Activated naive CD4-positive, alpha-beta T cell treated with anti-CD3 and anti-CD28 coated beads, Interleukin-2, amount 10 ng/mL, durations not matched to agents 7 days and 5 days (primary cell): Measurements from ENCODE around the gene CEP170B.

ENCODE experiments used
- CTCF ChIA-PET: fragments of 350-600 bp; sonication (Branson Sonifier 250); formaldehyde crosslinking; loops from one replicate; lab custom pipeline; 2021; ENCODE audit warnings: antibody characterized with exemption; lab: Charles Lee
- DNase-seq: peaks from one replicate; pipeline ENCODE4 v3.0.0-alpha.2; 2020
- H3K27ac Mint-ChIP-seq: one replicate; pipeline ENCODE4 v1.8.0; 2021; ENCODE audit warnings: mild to moderate bottlenecking, moderate library complexity, mixed read lengths
- H3K27me3 Mint-ChIP-seq: one replicate; pipeline ENCODE4 v1.8.0; 2021; ENCODE audit warnings: mild to moderate bottlenecking, mixed read lengths
- H3K36me3 Mint-ChIP-seq: one replicate; pipeline ENCODE4 v1.8.0; 2021; ENCODE audit warnings: mixed read lengths
- H3K4me1 Mint-ChIP-seq: one replicate; pipeline ENCODE4 v1.8.0; 2021; ENCODE audit warnings: mixed read lengths
- H3K4me3 Mint-ChIP-seq: one replicate; pipeline ENCODE4 v1.8.0; 2021; ENCODE audit warnings: mild to moderate bottlenecking, moderate library complexity, mixed read lengths
- H3K9me3 Mint-ChIP-seq: one replicate; pipeline ENCODE4 v1.8.0; 2021; ENCODE audit warnings: mixed read lengths

Gene CEP170B

DNA sequence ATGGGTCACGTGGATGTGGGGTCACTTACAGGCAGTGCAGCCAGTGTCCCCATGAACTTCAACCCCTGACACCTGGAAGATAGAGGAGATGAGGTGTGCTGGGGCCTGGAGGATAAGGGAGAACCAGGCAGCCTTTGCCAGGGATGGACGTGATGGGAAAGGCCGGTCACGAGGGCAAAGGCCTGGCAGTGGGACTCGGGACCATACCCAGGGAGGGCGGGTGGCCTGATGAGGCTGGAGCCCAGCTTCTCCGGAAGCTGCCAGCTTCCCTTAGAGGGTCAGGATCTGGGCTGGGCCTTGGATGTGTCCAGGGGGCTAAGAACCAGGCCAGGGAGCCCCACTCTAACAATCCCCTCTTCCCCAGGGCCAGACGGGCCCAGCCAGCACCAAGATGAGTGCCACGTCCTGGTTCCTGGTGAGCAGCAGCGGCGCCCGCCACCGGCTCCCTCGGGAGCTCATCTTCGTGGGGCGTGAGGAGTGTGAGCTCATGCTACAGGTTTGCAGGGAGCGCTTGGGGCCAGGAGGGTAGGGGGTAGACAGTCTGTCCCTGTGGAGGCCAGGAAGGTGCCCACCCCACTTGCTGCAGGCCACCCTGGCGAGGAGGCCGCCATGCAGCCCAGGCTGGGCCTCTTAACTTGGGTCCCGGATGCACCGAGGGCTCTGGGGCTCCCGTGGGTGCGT, 3.1 kb downstream of the CEP170B start:
- DNase-seq, result no peak
- Mint-ChIP-seq H3K9me3 (no peaks in the 10 kb centered on the region), H3K36me3 (no peaks in the 10 kb centered on the region), H3K4me3 (no peak overlapping the region), H3K4me1 (peaks cover 17% of the 10 kb centered on the region), H3K27me3 (peaks cover 33% of the 10 kb centered on the region), H3K27ac (no peak overlapping the region)
- CTCF ChIA-PET, result no interaction called here

DNA sequence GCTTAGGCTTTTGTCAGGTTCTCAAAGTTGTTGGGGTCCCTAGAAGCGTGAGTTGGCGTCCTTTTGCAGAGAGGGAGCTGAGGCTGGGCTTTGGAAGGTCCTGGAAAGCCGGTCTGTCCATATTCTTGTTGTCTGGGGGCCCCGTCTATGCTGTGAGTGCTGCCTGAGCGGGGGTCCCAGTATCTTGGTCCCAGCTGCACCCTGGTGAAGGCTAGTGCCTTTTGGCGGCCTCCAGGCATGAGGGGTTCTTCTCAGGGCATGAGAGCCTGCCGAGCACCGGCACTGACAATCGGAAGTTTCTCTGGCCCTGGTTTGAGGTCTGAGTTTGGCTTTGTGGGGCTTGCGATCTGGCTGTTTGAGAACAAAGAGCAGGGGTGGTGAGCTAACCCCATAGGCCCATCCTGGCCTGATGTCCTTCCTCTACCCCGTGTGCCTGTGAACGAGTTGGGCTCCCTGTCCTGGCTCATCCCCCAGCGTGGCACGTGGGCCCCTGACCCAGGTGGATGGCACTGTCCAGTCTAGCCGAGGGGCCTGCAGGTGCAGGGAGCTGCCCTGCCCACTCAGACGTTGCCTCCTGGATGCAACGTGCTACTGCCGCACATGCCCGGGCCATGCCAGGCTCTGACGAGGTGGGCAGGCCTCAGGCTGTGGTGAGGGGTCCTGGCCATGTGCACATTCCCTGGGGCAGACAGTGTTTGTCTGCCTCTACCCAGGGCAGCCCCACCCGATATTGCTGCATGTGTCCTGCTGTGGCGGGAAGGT, 3.9 kb downstream of the CEP170B start:
- no peak for DNase-seq
- H3K36me3 Mint-ChIP-seq, result no peaks in the 10 kb centered on the region
- peaks cover 33% of the 10 kb centered on the region for H3K27me3 Mint-ChIP-seq
- H3K27ac Mint-ChIP-seq, result no peak overlapping the region
- H3K4me1 Mint-ChIP-seq, result peaks cover 17% of the 10 kb centered on the region
- no peaks in the 10 kb centered on the region for H3K9me3 Mint-ChIP-seq
- H3K4me3 Mint-ChIP-seq, result no peak overlapping the region
- CTCF ChIA-PET, result interaction anchor here (0.8 to 1.3 kb wide), 2 partner anchors 20 to 100 kb away, joined by 3 to 4 read pairs; no protein-coding TSS in a partner anchor

DNA sequence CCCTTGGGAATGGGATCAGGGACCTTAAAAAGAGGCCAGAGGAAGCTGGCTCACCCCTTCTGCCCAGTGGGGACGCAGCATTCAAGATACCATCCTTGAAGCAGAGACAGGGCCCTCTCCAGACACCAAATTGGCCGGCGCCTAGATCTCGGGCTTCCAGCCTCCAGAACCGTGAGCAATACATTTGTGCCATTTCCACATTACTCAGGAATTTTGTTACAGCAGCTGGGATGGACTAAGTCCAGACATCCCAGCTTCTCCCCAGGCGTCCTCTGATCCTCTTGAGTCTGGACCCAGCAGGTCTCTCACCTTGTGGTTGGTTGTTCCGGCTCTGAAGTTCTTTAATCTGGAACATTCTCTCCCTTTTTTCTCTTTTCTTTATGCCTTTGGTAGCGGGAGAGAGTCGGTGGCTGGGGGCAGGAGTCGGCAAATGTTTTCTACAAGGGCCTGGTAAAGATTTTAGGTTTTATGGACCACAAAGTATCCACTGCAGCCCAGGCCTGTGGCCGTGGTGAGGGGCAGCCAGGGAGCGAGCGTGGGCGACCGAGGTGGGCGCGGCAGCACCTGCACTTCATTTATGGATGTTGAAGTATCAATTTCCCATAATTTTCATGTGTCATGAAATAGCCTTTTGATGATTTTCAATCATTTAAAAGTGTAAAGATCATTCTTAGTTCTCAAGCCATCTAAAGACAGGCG, 4.8 kb downstream of the CEP170B start:
- Mint-ChIP-seq H3K9me3 (no peaks in the 10 kb centered on the region), H3K36me3 (no peaks in the 10 kb centered on the region), H3K4me1 (peaks cover 13% of the 10 kb centered on the region), H3K27me3 (peaks cover 33% of the 10 kb centered on the region), H3K4me3 (no peak overlapping the region), H3K27ac (no peak overlapping the region)
- CTCF ChIA-PET, result interaction anchor here (0.8 to 1.3 kb wide), 2 partner anchors 21 to 101 kb away, joined by 3 to 4 read pairs; no protein-coding TSS in a partner anchor
- DNase-seq, result no peak

DNA sequence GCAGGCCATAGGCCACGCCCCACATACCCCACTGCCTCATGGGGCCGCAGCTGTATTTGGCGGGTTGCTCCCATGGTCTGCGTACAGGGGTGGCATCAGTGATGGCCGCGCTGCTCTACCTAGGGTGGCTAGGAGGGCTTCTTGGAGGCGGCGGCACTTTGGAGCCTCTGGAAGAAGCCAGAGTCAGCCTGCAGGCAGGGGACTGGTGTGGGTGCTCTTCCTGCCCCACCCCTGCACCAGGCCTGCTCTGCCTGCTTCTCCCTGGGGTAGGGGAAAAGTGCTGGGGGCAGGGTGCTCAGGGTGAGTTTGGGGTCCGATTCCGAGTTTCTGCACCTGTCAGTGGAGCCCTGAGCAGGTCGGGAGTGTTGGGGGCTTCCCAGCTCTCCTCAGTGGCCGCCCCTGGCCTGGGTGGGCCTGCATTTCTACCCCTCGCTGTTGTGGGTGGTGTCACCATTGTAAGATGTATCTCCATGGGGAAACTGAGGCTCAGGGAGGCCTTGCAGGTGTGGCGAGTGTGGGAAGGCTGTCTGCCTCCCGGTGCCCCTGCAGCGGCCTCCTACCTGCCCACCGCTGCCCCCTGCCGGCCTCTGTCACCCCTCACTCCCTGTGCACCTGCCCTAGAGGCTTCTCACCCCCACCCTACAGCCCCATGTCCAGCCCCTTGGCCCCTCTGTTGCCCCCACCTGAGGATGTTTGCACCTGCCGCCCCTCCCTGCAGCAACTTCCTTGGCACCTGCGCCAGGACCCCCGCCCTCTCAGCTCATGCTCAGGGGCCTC, 5.5 kb downstream of the CEP170B start:
- Mint-ChIP-seq H3K4me3 (no peak overlapping the region), H3K27me3 (peaks cover 32% of the 10 kb centered on the region), H3K27ac (no peak overlapping the region), H3K9me3 (no peaks in the 10 kb centered on the region), H3K36me3 (no peaks in the 10 kb centered on the region), H3K4me1 (peaks cover 13% of the 10 kb centered on the region)
- CTCF ChIA-PET, result interaction anchor here (1.3 kb wide), 1 partner anchor 22 kb away, joined by 3 read pairs; no protein-coding TSS in a partner anchor
- DNase-seq, result peak; percentile 70

DNA sequence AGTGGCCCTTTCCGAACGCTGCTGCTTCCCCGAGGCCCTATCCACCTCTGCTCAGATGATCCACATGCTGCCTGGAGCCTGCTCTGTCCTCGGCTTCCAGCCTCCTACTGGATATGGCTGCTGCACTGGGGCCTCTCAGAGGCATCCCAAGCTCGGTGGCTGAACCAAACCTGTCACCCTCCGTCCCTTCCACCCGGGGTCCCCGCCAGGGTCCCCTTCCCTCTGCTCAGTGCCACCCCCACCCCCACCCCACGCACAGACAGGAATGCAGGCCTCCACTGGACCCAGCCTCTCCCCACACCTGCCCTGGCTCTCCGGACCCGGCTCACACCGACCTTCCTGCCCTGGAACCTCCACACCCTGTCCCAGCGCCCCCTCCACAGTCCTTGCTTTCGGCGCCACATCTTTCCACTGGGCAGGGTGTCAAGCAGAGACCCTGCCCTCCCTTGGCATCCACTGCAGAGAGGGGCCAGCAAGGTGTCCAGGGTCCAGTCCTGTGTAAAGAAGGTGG, 6.1 kb downstream of the CEP170B start:
- CTCF ChIA-PET, result no interaction called here

DNA sequence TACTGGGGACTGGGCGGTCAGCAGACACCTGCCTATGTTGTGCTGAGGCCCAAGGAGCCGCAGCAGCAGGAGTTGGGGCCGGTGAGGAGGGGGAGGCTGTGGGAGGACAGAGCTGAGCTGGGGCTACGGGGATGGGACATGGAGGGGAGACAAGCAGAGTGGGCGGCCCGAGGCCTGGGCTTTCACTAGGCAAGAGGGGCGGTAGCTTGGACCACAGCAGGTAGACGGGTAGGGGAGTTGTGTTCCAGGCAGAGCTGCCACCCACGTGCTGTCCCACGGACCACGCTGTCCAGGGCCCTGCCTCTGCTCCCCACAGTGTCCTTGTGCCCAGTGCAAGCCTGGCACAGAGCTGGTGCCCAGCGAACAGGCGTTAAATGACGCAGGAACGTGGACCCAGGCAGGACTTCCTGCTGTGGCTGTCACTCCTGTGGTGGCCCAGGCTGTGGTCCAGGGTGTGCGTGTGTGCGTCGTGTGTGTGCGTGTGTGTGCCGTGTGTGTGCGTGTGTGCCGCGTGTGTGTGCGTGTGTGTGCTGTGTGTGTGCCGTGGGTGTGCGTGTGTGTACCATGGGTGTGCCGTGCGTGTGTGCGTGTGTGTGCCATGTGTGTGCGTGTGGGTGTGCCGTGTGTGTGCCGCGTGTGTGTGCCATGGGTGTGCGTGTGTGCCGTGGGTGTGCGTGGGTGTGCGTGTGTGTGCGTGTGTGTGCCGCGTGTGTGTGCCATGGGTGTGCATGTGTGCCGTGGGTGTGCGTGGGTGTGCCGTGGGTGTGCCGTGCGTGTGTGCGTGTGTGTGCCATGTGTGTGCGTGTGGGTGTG, 6.8 kb downstream of the CEP170B start:
- no peak overlapping the region for H3K4me3 Mint-ChIP-seq
- H3K27me3 Mint-ChIP-seq, result peaks cover 19% of the 10 kb centered on the region
- DNase-seq, result peak; percentile 18
- H3K9me3 Mint-ChIP-seq, result no peaks in the 10 kb centered on the region
- H3K27ac Mint-ChIP-seq, result no peak overlapping the region
- H3K4me1 Mint-ChIP-seq, result peaks cover 9% of the 10 kb centered on the region
- CTCF ChIA-PET, result interaction anchor here (0.6 kb wide), 1 partner anchor 50 kb away, joined by 3 read pairs; no protein-coding TSS in a partner anchor
- H3K36me3 Mint-ChIP-seq, result no peaks in the 10 kb centered on the region

More for the DNA sequence above, 6.1 kb downstream of the CEP170B start:
- no peak overlapping the region for H3K4me3 Mint-ChIP-seq
- peaks cover 13% of the 10 kb centered on the region for H3K4me1 Mint-ChIP-seq
- no peak for DNase-seq
- no peaks in the 10 kb centered on the region for H3K9me3 Mint-ChIP-seq
- H3K27me3 Mint-ChIP-seq, result peaks cover 26% of the 10 kb centered on the region
- no peak overlapping the region for H3K27ac Mint-ChIP-seq
- H3K36me3 Mint-ChIP-seq, result no peaks in the 10 kb centered on the region

DNA sequence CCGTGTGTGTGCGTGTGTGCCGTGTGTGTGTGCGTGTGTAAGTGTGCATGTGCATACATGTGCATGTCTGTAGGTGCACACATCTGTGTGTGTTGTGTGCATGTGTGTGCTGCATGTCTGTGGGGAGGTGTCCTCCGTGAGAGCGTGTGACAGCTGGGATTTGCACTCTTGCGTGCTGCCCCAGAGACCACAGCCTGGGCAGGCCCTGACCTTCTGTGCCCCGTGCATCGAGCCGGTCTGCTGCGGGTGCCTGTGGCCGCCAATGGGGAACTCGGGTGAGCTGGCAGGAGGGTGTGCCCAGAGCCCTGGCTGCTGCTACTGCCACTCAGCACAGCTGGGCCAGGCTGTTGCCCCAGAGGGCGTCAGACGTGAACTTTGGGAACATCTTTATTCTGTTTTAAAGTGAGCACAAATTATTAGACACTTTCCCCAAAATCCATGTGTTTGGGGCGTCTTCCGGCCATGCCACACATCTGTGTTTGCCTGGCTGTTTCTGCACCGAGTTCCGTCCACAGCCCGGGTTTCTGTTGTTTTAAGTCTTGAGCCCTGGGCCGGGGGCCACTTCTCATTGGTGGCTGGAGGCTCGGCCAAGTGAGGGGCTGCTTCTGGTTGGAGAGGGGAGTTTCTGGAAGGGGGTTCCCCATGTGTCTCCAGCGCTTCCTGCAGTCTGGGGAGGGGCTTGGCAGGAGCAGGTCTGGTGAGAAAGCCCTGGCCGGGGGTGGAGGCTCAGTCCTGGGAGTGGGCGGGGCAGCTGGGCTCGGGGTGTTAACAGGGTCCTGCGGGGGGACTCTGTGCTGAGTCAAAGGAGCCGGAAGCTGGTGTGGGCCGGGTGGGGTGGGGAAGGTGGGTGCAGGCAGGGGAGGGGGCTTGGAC, 7.6 kb downstream of the CEP170B start:
- H3K27ac Mint-ChIP-seq, result no peak overlapping the region
- H3K4me3 Mint-ChIP-seq, result no peak overlapping the region
- H3K4me1 Mint-ChIP-seq, result peaks cover 4% of the 10 kb centered on the region
- H3K36me3 Mint-ChIP-seq, result no peaks in the 10 kb centered on the region
- CTCF ChIA-PET, result interaction anchor here (0.6 kb wide), 1 partner anchor 50 kb away, joined by 3 read pairs; no protein-coding TSS in a partner anchor
- no peaks in the 10 kb centered on the region for H3K9me3 Mint-ChIP-seq
- peak; percentile 23 for DNase-seq
- H3K27me3 Mint-ChIP-seq, result peaks cover 11% of the 10 kb centered on the region

DNA sequence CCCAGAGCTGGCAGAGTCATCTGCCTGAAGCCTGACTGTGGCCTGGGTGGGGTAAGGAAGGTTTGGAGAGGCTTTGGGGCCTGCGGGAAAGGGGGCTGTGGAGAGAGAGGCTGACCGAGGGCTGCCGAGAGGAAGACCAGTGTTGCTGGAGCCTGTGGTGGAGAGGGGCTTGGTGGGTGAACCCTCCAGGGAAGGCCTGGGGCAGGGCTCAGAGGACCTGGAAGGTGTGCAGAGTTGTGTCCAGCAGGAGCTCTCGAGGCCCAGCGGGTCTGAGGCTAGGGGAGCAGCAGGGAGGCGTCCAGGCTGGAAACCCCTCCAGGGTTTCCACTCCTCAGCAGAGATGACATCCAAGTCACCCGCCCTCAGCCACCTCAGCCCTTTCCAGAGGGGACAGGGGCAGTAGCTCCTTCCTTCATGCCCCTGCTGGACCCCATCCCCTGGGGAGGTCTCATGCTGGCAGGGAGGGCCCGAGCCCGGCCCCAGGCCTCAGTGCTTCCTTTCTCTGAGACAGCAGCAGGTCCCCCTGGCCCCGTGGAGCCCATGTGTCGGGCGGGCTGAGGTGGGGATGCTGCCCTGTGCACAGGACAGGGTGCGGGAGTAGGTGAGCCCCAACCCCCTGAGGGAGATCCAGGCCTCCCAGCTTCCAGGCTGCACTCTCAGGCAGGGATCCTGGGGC, 8.4 kb downstream of the CEP170B start:
- Mint-ChIP-seq H3K4me1 (peaks cover 4% of the 10 kb centered on the region), H3K4me3 (no peak overlapping the region), H3K27me3 (peaks cover 7% of the 10 kb centered on the region), H3K36me3 (no peaks in the 10 kb centered on the region), H3K9me3 (no peaks in the 10 kb centered on the region), H3K27ac (no peak overlapping the region)
- no peak for DNase-seq
- CTCF ChIA-PET, result no interaction called here

DNA sequence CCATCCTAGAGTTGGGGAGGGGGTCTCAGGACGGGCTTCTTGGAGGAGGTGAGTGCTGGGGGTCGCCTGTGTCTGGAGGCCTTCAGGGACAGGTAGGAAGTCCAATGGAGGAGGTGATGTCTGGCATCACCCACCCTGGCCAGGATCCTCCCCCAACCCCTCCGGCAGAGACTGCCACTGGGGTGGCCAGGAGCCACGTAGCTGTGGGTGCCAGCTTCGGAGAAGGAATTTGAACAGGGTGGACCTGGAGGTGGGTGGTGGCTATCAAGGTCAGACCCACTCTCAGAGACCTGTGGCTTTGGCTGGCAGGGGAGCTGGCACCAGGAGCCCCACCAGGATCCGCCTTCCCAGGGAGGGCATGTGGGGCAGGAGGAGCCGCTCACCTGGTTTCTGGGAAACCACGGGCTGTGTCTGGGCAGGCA, 9.1 kb downstream of the CEP170B start:
- H3K27ac Mint-ChIP-seq, result no peak overlapping the region
- CTCF ChIA-PET, result no interaction called here
- no peak for DNase-seq
- H3K4me1 Mint-ChIP-seq, result peaks cover 4% of the 10 kb centered on the region
- no peaks in the 10 kb centered on the region for H3K36me3 Mint-ChIP-seq
- H3K27me3 Mint-ChIP-seq, result peaks cover 7% of the 10 kb centered on the region
- no peaks in the 10 kb centered on the region for H3K9me3 Mint-ChIP-seq
- H3K4me3 Mint-ChIP-seq, result no peak overlapping the region

DNA sequence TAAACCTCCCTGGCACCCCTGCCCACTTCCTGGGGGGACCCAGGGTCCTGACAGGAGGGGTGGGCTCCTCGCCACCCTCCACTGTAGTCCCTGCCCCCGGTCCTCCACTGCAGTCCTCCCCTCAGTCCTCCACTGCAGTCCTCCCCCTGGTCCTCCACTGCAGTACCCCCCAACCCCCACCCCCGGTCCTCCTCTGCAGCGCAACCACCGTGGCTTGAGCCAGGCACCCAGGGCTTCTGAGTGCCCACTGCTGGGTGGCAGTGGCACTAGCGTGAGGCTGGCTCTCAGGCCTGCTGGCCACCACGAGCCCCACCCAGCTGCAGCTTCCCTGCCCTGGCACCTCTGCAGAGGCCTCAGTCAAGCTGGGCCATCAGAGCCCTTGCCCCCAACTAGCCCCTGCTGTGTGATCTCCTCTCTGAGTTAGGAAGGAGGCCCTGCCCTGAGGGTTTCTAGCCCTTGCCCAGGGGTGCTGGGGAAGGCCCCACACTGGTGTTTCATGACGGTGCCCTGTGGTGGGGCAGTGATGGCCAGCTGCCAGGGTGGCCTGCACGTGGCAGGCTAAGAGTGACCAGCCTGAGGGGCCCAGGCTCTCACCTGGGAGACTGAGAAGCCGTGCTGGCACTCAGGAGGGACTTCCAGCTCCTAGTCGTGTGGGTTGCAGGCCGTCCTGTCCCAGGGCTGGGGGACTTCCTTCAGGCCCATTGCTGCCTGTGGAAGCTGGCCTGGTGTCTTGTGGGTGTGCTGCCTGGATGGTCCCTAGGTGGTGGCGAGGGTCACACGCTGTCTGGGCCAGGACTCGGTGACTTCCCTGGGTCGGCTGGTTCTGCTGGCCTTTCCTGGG, 9.7 kb downstream of the CEP170B start:
- Mint-ChIP-seq H3K4me3 (no peak overlapping the region), H3K27ac (no peak overlapping the region), H3K9me3 (no peaks in the 10 kb centered on the region), H3K4me1 (peaks cover 4% of the 10 kb centered on the region), H3K36me3 (no peaks in the 10 kb centered on the region), H3K27me3 (peaks cover 7% of the 10 kb centered on the region)
- peak; percentile 19 for DNase-seq
- CTCF ChIA-PET, result no interaction called here

DNA sequence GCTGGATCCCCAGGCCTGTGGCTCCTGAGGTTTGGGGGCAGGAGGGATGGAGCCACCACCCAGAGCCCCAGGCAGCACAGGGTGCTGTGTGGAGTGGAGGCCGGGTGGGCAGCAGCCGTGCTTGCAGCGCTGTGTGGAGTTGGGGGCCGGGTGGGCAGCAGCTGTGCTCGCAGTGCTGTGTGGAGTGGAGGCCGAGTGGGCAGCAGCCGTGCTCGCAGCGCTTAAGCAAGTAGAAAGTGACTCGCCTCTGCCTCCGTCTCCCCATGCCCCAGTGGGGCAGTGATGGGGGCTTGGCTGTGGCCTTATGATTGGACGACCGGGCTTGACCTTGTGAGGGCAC, 10.3 kb downstream of the CEP170B start:
- Mint-ChIP-seq H3K36me3 (no peaks in the 10 kb centered on the region), H3K27ac (no peak overlapping the region), H3K9me3 (no peaks in the 10 kb centered on the region), H3K4me1 (peaks cover 4% of the 10 kb centered on the region), H3K27me3 (peaks cover 7% of the 10 kb centered on the region), H3K4me3 (no peak overlapping the region)
- no peak for DNase-seq
- CTCF ChIA-PET, result no interaction called here
